GM18519 (cell line): ENCODE measurements around the gene DNLZ.

Experiments
- ATAC-seq: cut with Tn5 transposase; IDR thresholded peaks from one replicate; pipeline ENCODE4 v1.9.1; 2021; ENCODE audit warnings: mild to moderate bottlenecking, moderate library complexity; ENCODE audit not compliant: unreplicated experiment, low FRiP score

The DNLZ gene

GRCh38 chr9:136336156-136336870 is 27.2 kb downstream of the DNLZ start:
- ATAC-seq, result no peak

DNA sequence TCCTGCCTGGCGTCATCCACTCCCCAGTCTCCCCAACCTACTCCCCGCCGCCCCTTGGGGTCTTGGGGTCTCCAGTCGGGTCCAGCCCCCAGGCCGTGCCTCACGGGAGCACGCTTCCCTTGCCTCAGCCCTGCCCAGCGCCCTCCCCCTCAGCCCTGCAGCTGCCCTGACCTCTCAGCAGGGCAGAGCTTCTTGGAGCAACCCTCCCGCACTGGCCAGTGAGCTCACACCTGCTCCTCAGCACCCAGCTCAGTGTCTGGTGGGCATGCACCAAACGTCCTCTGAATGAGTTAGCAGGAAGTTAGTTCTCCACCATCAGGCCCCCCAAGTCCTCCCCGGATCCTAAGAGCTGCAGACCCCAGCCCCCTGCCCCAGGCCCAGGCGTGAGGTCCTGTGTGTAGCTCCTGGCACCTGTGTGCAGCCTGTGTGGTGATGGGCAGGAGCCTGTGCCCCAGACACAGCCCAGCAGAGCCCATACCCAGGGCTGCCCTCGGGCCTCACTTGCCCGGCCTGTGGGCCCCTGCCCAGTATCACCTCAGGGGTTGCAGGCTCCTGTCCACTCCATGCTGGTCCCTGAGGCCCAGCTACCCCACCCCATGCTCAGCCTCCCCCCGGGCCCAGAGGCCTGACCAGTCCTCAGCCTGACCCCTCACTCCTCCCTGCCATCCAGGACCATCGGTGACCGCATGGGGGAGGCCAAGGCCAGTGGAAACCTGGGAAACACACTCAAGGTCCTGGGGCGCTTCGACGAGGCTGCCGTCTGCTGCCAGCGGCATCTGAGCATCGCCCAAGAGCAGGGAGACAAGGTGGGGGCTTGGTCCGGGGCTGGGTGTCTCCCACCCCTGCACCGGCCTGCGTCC is 28.0 kb downstream of the DNLZ start:
- no peak for ATAC-seq

- no peak for ATAC-seq
Measured at GRCh38 chr9:136334541-136334940, 29.0 kb downstream of the DNLZ start.

- ATAC-seq, result no peak
Measured at GRCh38 chr9:136333486-136333885, 30.1 kb downstream of the DNLZ start.

DNA sequence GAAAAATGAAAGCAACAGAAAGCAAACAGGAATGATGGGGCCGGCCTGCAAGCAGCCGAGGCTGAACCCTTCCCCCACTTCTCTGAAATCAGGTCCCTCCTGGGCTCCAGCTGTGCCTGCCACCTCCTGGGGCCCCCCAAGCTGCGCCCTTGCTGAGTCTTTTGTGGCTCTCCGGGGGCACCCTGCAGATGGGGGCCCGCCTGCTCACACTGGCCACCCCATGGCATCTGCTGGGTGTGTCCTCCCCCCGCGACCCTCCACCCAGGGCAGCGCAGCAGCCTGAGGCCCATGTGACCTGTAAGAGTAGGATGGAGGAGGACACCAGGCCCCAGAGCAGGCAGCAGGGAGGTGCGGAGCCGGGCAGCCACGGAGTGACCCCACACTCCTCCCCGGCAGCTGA is 30.5 kb downstream of the DNLZ start:
- no peak for ATAC-seq

DNA sequence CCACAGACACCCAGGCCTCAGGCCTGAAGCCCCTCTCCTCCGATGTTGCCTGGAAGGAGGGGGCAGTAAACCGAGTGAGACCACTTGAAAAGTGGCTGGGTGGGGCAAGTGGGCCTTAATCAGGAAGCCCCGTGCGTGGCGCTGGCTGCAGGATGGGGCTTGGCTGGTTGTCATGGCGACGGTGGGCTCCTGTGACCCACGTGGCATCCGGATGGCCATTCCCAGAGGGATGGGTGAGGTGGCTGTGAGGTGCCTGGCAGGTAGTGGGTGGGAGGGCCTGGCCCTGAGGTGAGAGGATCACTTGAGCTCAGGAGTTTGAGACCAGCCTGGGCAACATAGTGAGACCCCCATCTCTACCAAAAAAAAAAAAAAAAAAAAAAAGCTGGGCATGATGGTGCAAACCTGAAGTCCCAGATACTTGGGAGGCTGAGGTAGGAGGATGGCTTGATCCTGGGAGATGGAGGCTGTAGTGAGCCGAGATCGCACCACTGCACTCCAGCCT is 31.0 kb downstream of the DNLZ start:
- ATAC-seq, result no peak

DNA sequence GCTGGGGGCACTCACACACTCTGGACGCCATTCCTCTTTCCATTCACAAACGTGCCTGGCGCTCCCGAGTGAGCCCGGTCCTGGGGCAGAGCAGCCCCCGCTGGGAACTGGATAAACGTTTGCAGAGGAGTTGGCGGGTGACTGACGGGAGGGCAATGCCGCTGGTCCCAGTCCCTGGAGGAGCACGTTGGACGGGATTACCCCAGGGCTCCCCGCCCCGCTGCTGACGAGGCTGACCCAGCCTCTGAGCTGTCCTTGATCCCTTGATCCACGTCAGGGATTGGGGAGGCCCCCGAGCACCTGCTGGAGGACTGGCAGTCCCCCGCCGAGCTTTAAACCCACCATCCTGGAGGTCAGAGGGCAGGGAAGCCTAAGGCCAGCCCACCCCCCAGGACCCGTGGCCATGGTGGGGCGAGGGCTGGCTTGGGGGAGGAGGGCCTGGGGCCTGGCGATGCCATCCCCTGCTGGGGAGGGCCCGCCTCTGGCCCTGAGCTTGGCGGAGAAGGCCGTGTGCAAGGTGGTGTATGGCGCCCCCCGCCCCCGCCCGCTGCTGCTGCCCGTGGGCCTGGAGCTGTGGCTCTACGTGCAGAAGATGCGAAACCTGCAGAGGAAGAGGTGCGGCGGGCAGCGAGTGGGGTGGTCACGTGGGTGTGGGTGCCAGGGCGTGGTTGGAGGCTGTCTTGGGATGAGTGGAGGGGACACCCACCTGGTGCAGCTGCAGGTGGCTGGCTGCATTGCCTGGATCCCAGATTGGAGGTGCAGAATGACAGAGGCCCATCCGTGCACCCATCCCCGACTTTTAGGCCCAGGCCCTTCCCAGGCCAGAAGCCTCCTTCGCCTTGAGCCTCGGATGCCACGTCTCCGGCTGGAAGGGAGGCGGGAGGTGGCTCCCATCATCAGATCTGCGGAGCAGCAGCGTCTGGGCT is 31.7 kb downstream of the DNLZ start:
- no peak for ATAC-seq

DNA sequence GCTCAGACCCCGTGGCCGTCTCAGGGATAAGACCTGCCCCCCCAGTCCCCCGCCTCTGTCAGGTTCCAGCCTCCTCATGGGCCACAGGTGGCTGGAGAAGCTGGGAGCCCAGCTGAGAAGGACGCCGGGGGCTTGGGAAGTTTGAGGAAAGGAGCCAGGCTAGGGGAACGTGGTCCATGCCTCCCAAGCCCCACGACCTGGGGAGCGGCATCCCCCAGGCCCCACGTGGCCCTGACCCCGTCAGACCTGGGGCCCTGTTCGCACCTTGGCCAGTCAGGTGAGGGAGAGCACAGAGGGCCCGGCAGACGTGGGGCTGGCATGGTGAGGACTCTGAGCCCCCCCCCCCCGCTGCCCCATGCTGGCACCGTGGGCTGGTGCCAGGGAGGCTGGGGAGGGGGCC is 32.5 kb downstream of the DNLZ start:
- ATAC-seq, result no peak

- ATAC-seq, result no peak
Measured at GRCh38 chr9:136330406-136330990, 33.0 kb downstream of the DNLZ start.

DNA sequence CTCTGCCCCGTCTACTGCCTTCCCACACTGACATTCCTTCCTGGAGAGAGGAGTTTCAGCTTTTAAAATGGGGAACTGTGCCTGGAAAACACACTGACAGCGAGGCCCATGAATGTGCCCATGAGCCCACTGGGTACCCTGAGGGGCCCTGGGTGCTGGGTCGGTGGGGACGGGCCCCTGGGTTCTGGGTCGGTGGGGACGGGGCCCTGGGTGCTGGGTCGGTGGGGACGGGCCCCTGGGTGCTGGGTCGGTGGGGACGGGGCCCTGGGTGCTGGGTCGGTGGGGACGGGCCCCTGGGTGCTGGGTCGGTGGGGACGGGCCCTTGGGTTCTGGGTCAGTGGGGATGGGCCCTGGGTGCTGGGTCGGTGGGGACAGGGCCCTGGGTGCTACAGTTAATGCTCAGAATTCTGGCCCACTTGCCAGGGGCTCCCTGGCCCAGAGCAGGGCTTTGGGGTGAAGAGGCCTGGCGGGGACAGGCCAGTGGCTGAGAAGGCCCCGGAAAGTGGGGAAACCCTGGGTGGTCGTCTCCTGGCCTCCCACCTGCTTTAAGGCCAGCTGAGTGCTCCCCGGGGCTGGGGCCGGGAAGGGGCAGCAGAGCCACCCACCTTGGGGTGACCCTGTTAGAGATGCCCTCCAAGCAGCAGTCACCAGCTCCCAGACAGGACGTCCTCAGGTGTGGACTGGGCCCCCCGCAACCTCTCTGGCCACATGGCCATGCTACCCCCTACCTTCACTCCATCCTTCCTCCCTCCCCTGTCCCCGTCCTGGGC is 33.7 kb downstream of the DNLZ start:
- no peak for ATAC-seq

GRCh38 chr9:136329211-136329627 is 34.3 kb downstream of the DNLZ start:
- no peak for ATAC-seq

- no peak for ATAC-seq
Measured at GRCh38 chr9:136328622-136329041, 34.9 kb downstream of the DNLZ start.

DNA sequence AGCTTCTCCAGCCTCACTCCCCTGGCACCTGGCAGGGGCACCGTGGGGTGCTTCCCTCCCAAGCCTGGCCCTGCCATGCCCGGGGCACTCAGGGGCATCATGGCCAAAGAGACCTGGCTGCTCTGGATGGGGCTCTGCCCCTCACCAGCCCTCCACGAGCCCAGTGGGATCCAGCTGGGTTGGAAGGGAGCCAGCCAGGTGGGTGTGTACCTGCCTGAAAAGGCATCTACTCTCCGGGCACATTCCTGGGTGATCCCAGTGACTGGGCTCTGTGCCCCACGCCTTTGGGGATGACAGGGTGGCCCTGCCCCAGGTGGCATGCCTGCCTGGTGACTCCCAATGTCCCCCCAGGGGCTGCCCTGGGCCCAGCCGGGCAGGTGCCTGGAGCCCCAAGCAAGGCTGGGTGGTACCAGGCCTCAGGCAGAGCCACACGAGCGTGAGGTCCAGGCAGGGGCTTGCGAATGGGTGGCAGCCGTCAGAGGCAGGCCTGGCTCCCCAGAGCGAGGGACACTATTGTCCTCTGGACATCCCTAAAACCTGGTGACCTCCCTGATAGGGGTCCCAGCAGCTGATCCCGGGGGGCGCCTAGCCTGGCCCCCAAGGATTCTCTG is 35.4 kb downstream of the DNLZ start:
- ATAC-seq, result no peak

DNA sequence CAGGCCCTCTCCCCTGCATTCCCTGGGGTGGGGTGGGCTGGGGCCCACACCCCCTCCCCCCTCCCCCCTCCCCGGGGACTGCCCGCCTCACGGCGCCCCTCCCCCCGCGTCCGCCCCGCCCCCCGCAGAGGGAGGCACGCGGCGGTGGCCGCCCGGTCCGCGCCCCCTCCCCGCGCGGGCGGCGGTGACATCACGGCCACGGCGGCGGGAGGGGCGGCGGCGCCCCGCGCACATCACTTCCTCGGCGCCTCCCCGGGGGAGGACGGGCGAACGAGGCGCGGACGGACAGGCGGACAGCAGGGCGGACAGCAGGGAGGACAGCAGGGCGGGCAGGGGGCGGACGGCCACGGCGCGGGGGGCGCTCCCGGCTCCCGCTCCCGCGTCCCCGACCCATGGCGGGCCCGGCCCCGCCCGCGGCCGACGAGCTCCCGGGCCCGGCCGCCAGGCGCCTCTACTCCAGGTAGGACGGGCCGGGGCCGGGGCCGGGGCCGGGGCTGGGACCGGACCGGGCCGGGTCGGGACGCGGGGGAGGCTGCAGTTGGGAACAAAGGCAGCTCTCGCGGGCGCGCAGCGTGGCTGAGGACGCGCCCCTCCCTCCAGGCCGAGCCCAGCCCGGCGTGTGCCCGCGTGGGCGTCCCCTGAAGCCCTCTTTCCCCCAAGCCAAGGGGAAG is 36.1 kb downstream of the DNLZ start, which contains the start of gene GPSM1:
Gene GPSM1, plus strand, starts transcription at position 236 of the 671 bp plus-strand sequence. Its CDS starts 157 bp downstream, at position 393.
- ATAC-seq, result no peak

GRCh38 chr9:136326761-136327303 is 36.7 kb downstream of the DNLZ start:
- ATAC-seq, result no peak

DNA sequence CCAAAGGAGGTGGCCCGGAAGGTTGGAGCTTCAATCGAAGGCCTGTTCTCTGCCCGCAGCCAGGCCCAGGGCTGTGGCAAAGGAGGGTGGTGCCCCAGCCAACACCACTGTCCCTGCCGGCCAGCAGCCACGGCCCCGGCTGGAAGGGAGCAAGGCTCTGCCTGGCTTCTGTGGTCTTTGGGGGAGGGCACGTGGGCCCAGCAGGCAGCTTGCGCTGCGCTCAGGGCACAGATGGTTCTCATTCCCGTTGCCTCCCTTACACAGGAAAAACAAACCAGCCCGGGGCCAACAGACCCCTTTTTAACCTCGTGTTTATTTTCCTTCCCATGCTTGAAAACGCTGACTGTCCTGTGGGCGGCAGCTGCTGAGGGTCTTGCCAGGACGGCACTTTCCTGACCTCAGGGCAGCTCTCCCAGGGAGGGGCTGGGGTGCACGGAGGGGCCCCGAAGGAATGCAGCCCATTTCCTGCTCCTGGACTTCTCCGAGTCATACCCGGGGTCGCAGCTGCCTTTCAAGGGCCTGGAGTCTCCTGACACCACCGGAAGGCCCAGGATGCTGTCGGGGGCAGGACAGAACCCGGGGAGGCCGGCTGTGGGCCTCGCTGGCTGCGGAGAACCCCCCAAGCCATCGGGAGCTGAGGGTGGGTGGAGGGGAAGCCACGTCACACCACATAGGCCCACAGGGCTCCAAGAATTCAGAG is 37.3 kb downstream of the DNLZ start:
- no peak for ATAC-seq

GRCh38 chr9:136325358-136325757 is 38.2 kb downstream of the DNLZ start:
- no peak for ATAC-seq
